Calu3 (cell line): ENCODE measurements around the gene CYP11A1. TPM values are rescaled to one million over a fixed set of nuclear protein-coding genes. Genes with fewer than 3 reads are reported as not detected.

Experiments
- BruUV-seq: library from RNA; stranded (reverse); fragments of 400-500 nt; replicated peaks from 2 replicates; lab custom pipeline; 2021; lab: Mats Ljungman, UMichigan
- CTCF ChIA-PET: fragments of 300-600 bp; sonication (Branson Sonifier 250); formaldehyde crosslinking; loops from one replicate; lab custom pipeline; 2022; ENCODE audit warnings: antibody characterized with exemption; lab: Charles Lee
- DNase-seq: peaks from one replicate; pipeline ENCODE4 v3.0.0; 2022
- H3K27ac Mint-ChIP-seq: one replicate; pipeline ENCODE4 v1.8.0; 2022; ENCODE audit warnings: mixed read lengths; ENCODE audit not compliant: unreplicated experiment
- H3K27me3 Mint-ChIP-seq: one replicate; pipeline ENCODE4 v1.8.0; 2022; ENCODE audit warnings: mixed read lengths; ENCODE audit not compliant: unreplicated experiment
- H3K36me3 Mint-ChIP-seq: one replicate; pipeline ENCODE4 v1.8.0; 2022; ENCODE audit warnings: mild to moderate bottlenecking, moderate library complexity, mixed read lengths; ENCODE audit not compliant: insufficient read depth, unreplicated experiment
- H3K4me1 Mint-ChIP-seq: one replicate; pipeline ENCODE4 v1.8.0; 2022; ENCODE audit warnings: mild to moderate bottlenecking, low read depth, mixed read lengths; ENCODE audit not compliant: unreplicated experiment
- H3K4me3 Mint-ChIP-seq: one replicate; pipeline ENCODE4 v1.8.0; 2022; ENCODE audit warnings: mild to moderate bottlenecking, low read depth, moderate library complexity, mixed read lengths; ENCODE audit not compliant: unreplicated experiment
- H3K9me3 Mint-ChIP-seq: one replicate; pipeline ENCODE4 v1.8.0; 2022; ENCODE audit warnings: low read depth, mixed read lengths; ENCODE audit not compliant: unreplicated experiment
- intact Hi-C: fragments of 100-400 bp; cut with micrococcal nuclease; formaldehyde crosslinking; loops from one replicate; pipeline ENCODE4 v1.10.0; 2022; ENCODE audit not compliant: unreplicated experiment
- total RNA-seq: library from RNA; stranded (reverse); gene quantifications from 2 replicates; pipeline ENCODE4 v1.2.3, GENCODE V29; 2022
- TF ChIP-seq, protein P1 (sequence below): fragments of 200-600 bp; IDR thresholded peaks from one replicate; pipeline ENCODE4 v1.8.0; 2022; ENCODE audit warnings: antibody characterized with exemption; ENCODE audit not compliant: unreplicated experiment

Gene CYP11A1
- total RNA-seq, 1 experiment from 2014 or later: not detected

DNA sequence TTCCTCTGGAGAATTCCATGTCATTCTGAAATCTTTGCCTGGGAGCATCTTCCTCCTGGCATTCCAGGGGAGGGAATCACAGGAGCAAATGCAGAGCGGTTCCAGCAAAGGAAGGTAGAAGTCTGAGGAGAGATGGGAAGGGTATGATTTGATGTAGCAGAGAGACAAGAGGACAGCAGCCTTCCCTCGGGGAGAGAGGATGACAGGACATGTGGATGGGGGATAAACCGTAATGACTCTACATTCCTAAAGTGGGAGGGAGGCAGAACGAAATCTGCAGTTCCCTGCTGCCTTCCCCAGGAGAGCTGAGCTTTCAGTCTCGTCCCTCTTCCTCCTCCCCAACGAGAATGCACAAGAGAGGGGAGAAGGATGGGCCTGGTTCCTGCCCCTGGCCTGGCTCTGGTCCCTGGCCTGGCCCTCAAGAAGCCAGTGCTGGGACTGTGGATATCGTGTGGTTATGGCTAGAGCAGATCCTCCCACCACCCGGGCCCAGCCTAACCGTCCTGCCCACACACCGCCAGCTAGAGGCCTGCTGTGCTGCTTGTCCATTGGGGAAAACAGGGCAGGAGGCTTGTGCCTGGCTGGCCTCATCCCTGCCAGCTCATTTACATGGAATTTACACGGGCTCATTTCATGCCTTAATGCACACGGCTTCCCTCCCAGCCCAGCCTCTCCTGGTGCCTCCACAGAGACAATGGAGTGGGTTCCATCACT, 39.7 kb upstream of the CYP11A1 start:
- DNase-seq: no peak
- Mint-ChIP-seq H3K9me3 (no peaks in the 10 kb centered on the region), H3K4me3 (no peak overlapping the region), H3K27ac (peak overlapping the region; percentile 69), H3K27me3 (no peaks in the 10 kb centered on the region), H3K4me1 (peaks cover 26% of the 10 kb centered on the region), H3K36me3 (peaks cover 44% of the 10 kb centered on the region)
- BruUV-seq: no TSS peak
- CTCF ChIA-PET: interaction anchor here (0.6 to 1.9 kb wide), 4 partner anchors 10 to 28 kb away, joined by 3 to 8 read pairs (median 4); no protein-coding TSS in a partner anchor
- intact Hi-C loops: no loop called here
- TF ChIP-seq, protein P1, sequence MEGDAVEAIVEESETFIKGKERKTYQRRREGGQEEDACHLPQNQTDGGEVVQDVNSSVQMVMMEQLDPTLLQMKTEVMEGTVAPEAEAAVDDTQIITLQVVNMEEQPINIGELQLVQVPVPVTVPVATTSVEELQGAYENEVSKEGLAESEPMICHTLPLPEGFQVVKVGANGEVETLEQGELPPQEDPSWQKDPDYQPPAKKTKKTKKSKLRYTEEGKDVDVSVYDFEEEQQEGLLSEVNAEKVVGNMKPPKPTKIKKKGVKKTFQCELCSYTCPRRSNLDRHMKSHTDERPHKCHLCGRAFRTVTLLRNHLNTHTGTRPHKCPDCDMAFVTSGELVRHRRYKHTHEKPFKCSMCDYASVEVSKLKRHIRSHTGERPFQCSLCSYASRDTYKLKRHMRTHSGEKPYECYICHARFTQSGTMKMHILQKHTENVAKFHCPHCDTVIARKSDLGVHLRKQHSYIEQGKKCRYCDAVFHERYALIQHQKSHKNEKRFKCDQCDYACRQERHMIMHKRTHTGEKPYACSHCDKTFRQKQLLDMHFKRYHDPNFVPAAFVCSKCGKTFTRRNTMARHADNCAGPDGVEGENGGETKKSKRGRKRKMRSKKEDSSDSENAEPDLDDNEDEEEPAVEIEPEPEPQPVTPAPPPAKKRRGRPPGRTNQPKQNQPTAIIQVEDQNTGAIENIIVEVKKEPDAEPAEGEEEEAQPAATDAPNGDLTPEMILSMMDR: no peak

DNA sequence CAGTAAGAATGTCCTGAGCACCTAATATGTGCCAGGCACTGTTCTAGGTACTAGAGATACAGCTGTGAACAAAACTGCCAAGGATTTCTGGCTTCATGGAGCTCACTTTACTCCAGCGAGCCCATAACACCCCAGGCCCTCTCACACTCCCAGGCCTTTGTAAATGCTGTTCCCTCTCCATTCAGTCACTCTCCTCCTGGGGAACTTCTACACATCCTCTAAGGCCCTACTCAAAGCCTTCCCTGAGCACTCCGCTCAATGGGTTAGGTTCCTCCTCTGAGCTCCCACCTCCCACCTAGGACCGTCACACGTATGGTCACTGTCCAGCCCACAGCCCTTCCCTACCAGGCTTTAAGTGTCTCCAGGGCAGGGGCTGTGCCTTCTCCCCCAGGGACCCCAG, 39.1 kb upstream of the CYP11A1 start:
- no peak for DNase-seq
- Mint-ChIP-seq H3K4me3 (no peak overlapping the region), H3K36me3 (peaks cover 44% of the 10 kb centered on the region), H3K27me3 (no peaks in the 10 kb centered on the region), H3K27ac (peak overlapping the region; percentile 69), H3K4me1 (peaks cover 32% of the 10 kb centered on the region), H3K9me3 (no peaks in the 10 kb centered on the region)
- TF ChIP-seq, protein P1: no peak
- BruUV-seq: no TSS peak
- intact Hi-C loops: no loop called here
- CTCF ChIA-PET: interaction anchor here (0.6 to 1.6 kb wide), 2 partner anchors 14 to 28 kb away, joined by 3 to 4 read pairs; no protein-coding TSS in a partner anchor

DNA sequence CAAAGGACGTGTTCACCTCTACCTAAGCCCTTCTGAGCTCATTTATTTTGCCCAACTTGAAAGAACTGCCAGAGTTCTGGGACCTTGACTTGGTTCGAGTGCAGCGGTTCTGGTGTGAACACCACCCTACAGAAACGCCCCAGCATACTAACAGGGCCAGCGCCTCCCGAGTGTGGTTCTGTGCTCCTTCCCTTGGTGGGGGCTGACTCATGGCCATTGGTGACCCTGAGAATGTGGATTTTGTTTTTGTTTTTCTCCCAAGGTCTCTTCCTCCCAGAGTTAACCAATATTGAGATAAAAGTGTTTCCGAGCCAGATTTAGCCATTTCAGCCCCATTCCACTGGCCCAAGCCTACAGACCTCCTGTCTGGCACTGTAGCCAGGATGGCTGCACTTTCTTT, 38.4 kb upstream of the CYP11A1 start:
- H3K4me3 Mint-ChIP-seq: no peak overlapping the region

DNA sequence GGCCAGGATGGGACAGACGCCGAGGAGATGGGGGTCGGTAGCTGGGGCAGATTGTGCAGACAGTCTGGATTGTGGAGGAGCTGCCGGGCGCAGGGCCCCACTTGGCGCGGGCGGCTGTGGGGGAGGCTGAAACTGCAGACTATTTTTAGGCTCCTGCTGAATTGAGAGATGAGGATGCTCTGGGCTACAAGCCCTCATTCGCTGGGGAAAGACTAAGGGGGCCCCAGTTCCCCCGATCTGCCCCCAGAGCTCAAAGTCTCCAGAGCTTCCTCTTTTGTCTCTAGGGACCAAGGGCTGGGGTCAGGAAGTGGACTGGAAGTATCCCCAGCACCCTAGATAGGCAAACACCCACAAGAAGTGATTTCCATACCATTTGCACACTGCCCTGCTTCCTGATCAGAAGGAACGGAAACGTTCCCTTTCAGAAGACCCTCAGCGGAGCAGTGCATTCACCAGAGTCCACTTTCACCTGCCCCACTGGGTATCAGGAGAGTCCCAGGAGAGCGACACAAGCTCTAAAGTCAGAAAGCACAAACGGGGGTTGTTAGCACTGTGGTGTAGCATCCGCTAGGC, 36.6 kb upstream of the CYP11A1 start:
- CTCF ChIA-PET: no interaction called here
- peaks cover 28% of the 10 kb centered on the region for H3K36me3 Mint-ChIP-seq
- no peaks in the 10 kb centered on the region for H3K9me3 Mint-ChIP-seq
- DNase-seq: no peak
- H3K27ac Mint-ChIP-seq: no peak overlapping the region
- no TSS peak for BruUV-seq
- H3K4me3 Mint-ChIP-seq: no peak overlapping the region
- intact Hi-C loops: no loop called here
- no peaks in the 10 kb centered on the region for H3K27me3 Mint-ChIP-seq
- peaks cover 48% of the 10 kb centered on the region for H3K4me1 Mint-ChIP-seq
- TF ChIP-seq, protein P1: no peak

More for the DNA sequence above, 38.4 kb upstream of the CYP11A1 start:
- Mint-ChIP-seq H3K27ac (peak overlapping the region; percentile 69), H3K9me3 (no peaks in the 10 kb centered on the region), H3K36me3 (peaks cover 40% of the 10 kb centered on the region), H3K27me3 (no peaks in the 10 kb centered on the region), H3K4me1 (peaks cover 39% of the 10 kb centered on the region)
- CTCF ChIA-PET: interaction anchor here (0.9 to 1.6 kb wide), 2 partner anchors 13 to 14 kb away, joined by 3 to 4 read pairs; no protein-coding TSS in a partner anchor
- intact Hi-C loops: no loop called here
- TF ChIP-seq, protein P1: no peak
- DNase-seq: no peak
- BruUV-seq: no TSS peak
